ENCODE data around the gene NAA15.
"Not testable (repeated sequence)": the region's sequence is repeated elsewhere in the genome, so short reads cannot be mapped to it uniquely, and the experiment has no call there.

The NAA15 gene

DNA sequence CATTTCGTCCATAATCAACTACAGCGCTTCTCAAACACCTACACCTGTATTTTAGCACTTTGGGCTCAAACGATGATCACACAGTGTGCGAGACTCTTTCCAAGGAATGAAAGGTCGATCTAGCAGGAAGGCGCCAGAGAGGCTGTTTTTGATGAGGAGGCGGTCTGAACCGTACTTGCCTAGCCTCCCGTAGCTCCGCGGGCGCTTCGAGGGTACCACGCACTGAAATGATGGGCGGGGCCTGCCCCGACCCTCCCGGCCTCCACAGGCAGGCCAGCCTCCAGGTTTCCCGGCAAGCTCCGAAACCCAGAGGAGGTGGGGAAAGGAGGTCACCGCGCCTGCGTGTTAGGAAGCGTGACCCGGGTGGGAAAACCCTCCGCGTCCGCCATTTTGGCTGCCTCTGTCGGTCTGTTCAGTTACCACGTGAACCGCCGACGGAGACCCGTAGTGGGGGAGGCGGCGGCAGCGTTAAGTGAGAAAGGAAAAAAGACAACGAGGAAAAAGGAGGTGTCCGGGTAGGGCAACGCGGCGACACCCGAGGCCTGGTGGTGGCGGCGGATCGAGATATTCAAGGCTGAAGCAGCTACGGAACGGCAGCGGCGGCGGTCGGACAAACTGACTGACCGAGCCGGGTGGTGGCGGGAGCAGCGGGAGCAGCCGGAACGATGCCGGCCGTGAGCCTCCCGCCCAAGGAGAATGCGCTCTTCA, at the start of gene NAA15:
NAA15 (plus strand) TSS at position 393 of the 708 bp plus-strand sequence; CDS start at position 666, 273 bp downstream.
- DNase-seq: peak; percentile 96

DNA sequence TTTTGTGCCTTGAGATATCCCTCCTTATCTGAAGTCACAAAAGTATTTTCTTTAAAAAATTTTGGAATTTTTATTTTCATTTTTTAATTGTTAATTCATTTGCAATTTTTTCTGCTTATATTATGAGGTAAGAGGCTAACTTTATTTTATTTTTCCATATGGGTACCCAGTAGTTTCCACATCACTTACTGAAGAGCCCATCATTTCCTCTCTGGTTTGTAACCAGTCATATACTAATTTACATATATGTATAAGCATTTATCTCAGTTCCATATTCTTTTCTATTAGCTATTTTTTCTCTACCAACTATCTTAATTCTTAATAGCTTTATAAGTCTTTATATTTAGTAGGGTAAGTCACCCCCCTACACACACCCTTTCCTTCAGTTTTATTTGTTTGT, 48.3 kb upstream of the NAA15 start:
- DNase-seq: no peak

DNA sequence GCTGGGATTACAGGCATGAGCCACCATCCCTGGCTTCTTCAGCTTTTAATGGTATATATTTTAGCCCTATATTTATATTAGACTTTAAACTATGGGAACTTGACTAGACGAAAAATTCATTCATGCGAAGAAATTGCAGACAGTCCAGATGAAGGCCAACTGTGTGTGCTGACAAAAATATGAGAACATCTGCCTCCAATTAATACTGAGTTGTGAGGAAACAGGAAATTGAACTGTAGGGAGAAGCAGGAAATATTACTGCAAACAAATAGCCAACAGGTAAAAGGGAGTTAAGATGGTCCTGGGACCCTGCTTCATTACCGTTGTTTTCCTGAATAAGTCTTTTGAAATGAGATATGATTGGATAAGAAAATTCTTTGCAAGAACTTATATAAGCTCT, 47.6 kb upstream of the NAA15 start:
- no peak for DNase-seq

DNA sequence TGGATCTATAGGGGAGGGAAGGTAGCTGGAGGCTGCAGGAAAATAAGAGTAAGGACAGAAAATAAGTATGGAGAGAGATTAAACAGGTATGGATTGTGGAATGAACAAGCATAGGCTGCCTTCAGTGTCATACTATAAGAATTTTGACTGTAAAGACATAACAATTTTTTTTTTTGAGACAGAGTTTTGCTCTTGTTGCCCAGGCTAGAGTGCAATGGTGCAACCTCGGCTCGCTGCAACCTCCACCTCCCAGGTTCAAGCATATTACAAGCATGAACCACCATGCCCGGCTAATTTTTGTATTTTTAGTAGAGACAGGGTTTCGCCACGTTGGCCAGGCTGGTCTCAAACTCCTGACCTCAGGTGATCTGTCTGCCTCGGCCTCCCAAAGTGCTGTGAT, 45.7 kb upstream of the NAA15 start:
- DNase-seq: not testable (repeated sequence)

DNA sequence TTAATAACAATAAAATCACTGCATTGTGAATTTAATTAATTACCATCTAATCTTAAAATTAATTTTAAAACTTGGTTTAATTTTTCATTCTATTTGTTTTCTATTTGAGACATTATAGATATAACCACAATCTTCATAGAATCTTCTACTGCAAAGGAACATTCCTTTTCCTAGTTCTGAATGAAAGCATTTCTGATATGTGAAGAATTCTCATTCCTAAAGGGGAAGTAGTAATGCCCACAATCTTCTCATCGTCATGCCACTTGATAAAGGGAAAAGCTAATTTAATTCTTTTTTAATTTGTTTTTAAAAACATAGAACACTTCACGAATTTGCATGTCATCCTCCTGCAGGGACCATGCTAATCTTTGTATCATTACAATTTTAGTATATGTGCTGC, 45.0 kb upstream of the NAA15 start:
- DNase-seq: no peak

DNA sequence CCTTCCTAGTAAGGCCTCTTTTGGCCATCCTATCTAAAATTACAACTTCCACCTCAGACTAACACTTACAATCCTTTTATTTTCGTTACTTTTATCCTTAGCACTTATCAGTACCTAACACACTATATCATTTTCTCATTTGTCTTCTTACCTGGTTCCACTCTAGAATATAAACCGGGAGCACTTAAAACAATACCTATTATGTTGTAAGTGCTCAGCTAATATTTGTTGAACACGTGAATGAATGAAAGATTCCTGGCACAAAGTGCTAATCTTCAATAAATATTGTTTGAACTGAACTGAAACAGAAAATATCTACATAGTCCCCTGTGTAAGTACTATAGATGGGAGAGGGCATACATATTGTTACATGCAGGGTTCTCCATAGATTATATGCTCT, 35.7 kb upstream of the NAA15 start:
- peak; percentile 51 for DNase-seq

DNA sequence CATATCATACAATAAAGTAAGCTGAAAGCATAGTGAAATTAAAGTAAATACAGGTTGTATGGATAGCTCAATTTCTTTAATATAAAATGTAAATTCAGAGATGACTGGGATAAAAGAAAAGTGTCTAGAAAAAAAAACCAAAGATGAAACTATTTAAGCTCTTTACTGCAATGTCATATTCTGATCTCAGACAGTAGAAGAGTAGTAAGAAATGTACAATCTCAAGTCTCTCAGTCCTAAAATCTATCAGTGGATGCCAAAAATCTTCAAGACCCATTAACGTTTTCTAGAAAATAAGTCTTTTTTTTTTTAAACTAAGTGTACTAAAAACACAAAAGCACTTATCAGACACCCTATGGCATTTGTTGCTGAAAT, 35.1 kb upstream of the NAA15 start:
- DNase-seq: no peak

DNA sequence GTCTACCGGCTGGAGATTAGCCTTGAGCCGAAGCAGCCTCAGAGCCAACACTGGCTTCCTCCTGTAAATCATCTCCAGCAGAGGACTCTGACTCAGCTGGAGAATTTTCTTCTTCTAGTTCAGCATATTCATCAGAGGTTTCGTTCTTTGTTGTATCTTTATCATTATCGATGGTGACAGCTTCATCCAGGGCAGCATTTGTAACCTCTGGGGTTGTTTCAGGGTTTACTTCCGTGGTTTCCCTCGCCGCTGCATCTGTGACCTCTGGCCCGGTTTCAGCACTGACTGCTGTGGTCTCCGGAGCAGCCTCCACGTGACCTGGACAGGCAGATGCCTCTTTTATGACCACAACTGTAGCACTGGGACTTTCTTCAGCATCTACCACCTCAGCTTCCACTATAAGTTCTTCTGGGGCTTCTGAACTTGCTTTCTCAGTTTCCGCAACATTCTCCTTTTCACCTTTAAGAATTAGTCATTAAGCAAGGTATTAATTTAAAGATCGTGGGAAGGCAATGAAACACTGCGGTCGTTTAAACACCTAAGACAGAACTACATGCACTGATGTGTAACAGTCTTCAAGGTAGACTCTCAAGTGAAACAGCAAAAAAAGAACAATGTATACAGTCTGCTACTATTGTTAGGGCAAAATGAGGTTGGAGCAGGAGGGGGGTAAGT, 34.6 kb upstream of the NAA15 start:
- peak; percentile 53 for DNase-seq

DNA sequence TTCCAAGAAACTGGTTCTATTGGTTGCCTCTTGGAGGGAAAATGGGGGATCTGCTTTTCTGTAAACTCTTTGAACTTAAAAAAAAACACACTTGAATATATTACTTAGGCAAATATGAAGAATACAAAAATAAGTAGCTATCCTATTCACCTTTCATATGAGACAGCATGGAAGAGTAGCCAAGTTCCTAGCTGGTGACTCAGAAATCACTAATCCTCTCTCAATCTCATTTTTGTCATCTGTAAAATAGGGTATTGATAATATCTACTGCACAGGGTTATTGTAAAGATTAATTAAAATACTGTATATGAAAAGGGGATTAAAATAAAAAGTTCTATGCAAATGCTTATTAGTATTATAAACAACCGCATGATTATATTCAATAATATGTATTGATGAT, 34.0 kb upstream of the NAA15 start:
- DNase-seq: no peak

DNA sequence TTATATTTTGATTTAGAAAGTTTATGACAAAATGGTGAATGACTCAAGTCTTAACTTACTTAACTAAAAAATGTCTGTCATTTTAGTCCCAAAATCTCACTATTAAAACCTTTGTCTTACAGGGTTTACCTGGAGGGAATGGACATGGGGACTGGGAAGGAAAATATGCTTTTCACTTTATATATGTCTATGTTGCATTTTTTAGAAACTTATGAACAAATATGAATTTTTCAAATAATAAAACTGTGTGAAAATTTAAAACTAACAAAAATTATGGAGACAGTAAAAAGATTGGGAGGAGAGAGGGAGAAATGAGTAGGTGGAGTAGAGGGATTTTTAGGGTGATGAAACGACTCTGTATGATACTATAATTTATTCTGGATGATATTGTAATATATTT, 27.5 kb upstream of the NAA15 start:
- DNase-seq: no peak

DNA sequence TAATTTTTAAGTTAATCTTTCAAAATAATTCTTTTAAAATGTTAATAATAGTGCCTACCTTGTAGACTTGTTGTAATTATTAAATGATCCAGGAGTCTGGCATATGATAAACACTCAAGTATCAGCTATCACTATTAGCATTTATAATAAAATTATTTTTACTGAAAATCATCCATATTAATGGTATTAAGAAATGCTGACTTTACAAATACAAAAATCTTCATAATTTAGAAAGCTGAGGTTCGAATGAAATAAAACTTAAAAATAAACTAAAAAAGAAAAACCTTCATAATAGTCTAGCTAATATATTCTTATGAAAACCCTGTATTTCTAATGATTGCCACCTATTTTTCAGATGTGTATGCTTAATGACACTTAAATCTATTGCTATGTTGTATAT, 26.5 kb upstream of the NAA15 start:
- DNase-seq: no peak

DNA sequence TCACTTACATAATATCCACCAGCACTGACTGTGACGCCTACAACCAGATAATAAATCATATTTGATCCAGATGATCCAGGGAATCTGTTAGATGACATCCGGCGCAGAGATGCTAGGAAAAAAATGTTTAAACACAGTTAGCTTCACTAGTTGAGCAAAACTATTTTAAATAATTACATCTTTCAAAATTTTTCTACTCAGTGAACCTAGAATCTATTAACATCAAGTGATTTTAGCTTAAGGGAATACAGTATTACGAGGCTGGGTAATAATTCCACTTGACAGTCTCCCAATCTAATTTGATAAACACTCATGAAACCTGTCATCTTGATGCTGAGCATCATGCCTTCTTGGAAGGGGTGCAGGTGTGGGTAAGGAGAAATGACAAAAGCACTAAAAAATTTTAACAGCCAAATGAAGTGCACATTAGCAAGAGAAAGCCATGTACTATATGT, 26.0 kb upstream of the NAA15 start:
- DNase-seq: no peak

DNA sequence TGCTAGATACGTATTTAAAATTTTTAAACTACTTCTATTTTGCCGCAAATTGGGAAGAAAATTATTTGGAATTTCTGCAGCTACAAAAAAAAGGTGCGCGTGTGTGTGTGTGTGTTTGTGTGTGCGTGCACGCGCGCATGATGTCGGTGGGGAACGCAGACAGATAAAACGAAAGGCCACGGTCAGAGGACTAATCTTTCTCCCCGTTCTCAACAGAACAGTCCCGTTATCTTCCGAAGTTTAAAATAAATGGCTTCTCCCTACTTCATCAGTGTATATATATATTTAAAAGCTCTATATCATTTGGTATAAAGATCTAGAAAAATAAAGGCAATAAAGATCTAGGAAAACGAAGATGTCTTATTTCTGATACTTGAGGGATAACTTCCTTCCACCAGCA, 22.8 kb upstream of the NAA15 start:
- no peak for DNase-seq

DNA sequence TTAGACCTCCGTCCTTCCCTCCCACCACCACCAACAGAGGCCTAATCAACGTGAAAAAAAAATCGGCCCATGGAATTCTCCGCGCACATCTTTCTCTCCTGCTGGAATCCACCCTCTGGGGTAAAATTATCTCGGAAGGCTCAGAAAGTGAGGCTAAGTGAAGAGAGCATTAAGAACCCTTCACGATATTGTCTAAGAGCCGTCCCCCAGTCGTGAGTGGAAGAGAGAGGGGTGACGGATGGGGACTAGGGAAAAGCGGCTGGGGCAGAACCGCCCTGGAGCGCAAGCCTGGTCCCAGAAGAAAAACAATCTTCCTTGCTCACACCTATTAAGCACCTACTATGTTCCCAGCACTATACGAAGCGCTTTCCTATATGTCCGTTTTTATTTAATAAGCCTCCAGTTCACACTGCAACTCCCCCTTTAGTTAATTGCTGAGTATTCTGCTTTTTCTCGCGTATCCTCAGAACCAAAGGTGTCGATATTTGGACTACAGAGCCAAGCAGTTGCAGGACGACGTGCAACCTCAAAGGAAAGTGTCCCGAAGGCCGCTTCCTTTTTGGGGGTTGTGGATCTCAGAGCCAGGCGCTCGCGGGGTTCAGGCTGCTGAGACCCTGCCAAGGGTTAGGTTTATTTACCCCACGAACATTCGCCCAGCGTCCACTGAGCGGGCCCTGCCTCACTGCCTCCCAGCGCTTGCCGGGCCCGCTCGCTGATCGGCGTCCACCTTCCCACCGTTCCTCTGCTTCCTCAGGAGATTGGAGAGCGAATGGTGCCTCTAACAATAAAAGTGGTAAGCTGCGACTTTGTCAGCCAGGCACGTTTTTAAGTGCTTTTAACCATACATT, 22.2 kb upstream of the NAA15 start:
- no peak for DNase-seq

DNA sequence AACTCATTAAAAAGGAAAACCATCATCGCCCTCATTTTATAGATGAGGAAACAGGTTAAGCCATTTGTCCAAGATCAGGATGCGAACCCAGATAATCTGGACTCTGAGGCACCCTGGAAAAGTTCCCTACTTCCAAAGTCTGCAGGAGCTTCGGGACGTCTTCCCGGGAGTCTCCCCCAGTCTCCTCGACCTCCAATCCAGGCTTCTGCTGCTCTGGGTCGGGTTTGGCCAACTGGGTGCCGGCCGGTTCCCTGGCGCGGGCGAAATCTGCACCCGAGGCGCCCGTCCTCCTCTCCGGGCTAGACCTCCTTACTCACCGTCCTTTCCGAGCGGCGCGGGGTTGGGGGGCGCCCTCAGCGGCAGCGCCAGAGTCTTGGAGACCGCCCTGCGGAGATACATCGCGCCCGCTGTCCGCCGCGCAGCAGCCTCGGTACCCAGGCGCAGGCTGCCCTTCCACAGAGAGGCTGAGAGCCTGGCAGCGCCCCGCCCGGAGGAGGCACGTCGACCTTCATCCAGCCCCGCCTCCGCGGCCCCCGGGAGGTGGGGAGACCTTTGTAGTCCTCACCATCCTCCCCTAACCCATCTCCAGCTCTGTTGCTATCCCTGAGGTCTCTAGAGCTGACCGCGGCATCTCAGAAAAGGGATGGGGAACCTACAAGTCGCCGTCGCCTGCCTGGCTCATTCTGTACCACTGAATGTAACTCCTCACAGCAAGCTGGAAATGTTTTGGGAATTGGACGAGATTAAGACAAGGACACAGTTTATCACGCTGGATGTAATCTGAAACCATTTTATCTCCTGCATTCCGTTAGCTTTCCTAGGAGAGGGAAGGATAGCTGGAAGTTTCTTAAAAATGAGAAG, 21.3 kb upstream of the NAA15 start, which contains the start of gene MGARP:
MGARP (minus strand) TSS at position 466 of the 861 bp plus-strand sequence; CDS start at position 399, 67 bp downstream.
- no peak for DNase-seq

DNA sequence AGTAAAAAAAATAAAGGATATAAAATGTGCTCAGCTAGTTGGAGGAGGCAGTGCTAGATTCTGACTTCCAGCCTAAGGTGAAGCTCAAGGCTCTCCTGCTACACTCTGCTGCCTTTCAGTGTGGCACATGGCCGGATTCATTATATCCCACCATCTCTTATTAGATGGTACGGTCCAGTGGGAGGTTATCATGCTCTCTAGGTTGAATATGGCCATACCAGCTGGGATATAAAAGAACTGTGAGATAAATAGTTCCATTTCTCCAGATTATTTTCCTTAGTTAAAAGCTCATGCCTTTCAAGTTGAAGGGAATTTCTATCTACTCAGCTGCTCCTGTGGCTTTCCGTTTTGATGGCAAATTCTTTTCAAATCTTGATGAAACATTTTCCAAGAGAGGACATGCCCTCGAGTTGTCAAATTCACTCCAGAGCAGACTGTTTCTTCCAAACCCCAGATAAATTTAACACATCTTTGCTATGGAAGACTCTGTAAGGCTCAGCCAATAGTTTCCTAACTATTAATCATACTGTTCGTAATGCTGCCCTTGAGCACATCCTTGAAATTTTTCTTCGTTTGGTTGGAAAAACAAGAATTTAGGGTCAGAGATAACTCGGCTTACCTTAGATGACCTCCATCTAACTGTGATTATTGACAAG, 19.1 kb upstream of the NAA15 start:
- DNase-seq: no peak

DNA sequence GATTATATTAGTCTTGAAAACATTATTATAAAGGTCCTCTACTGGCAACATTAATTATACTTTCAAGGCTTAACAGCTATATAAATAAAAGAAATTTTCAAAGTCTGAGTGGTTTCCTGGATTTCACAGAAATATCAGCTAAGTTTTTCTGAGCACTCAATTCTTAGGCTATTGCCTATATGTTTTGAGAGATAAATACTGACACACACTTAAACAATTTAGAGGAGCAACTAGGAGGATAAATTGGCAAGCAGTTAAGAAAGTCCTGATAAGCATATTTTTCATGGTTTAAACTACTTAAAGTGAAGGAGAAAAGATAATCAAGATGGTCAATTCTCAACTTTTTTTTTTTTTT, 18.6 kb upstream of the NAA15 start:
- no peak for DNase-seq

DNA sequence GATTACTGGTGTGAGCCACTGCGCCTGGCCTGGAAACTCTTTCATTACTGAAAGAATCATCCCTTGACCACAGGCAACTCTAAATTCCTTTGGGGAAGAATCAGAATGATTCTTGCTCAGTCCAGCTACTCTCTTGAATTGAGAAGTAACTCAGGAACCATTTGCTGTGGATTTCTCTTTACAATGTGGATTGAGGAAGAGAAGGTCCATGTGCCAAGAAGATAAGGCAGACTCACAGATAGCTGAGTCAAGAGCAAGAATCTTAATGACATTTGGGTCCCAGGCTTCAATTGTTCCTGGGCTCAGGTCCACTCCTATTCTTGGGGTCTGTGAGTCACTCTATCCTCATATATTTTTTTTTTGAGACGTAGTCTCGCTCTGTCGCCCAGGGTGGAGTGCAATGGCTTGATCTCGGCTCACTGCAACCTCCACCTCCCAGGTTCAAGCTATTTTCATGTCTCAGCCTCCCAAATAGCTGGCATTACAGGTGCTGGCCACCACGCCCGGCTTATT, 15.1 kb upstream of the NAA15 start:
- DNase-seq: no peak

DNA sequence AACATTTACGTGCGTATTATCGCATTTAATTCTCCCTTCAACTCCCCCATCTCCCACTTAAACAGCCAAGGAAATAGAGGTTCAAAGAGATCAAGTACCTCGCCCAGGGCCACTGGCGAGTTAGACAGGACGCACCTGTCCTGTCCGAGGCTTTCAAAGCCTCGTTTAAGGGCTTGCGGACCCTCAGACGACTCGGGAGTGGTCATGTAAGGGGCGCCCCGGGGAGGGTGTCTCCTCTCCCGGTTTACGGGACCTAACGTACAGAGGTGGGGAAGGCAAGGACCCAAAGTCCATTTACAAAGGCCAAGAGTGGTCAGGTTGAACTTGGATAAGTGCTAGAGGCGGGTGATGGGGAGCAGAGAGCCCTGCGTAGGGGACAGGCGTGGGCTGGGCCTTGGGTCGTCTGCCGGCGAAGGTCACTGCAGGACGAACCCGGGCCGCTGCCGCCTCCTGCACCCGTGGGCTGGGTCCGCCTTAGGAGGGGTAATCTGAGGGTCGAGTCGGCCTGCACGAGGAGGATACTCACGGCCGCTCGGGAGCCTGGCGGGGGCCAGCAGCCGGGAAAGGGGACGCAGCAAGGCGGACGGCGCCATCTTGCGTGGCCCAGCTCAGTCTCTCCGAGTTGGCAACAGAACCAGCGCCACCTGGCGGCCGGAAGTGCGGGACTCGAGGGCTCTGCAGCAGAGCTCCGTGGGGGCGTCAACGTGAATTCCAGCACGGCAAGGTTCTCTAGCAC, 5.9 kb upstream of the NAA15 start:
- DNase-seq: peak; percentile 87

DNA sequence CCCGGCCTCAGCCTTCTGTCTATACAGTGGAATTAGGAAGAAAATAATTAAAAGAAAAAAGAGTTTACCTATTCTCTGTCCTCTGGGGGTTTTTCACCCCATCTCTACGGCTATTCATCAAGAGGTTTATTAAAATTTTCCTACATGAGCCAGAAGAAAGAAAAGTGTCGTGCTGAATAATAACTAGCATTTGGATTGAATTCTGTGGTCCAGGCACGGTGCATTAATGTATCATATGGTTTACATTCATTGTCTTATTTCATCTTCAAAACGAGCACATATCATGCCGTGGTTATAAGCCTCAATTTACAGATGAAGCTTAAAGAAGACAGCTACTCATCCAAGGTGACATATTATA, 5.4 kb upstream of the NAA15 start:
- DNase-seq: no peak

DNA sequence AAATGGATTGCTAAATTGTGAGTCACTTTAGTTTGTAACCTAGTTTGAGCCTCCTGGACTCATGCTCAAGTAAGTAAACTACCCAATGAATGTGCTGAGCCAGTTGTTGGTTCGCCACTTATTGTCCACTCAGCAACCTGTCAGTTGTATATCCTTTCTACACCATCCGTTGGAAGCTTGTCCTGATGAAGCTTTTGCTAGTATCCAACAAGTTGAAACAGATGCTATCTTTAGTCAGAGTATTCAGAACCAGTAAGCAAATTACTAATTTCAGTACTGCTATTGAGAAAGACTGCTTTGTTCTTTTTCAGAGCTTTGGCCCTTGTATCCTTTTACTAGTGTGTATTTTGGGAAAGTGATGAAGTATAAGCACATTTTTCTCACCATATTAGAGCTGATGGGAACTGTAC, 4.3 kb upstream of the NAA15 start:
- no peak for DNase-seq

Measured in NCI-H146 (cell line).